Endodermal cell (in vitro differentiated cells): ENCODE results near the gene LPP. TPM values are rescaled to one million over a fixed set of nuclear protein-coding genes. Genes with fewer than 3 reads are reported as not detected.

Experiments used
- DNase-seq: peaks from one replicate; pipeline ENCODE4 v3.0.0-alpha.2; 2017
- H3K27ac ChIP-seq: 2 replicates; pipeline ENCODE4 v1.5.1; 2013; ENCODE audit warnings: mild to moderate bottlenecking, low read depth, low read length, moderate library complexity
- H3K27me3 ChIP-seq: 2 replicates; pipeline ENCODE4 v1.6.1; 2013; ENCODE audit warnings: mild to moderate bottlenecking, low read length, moderate library complexity; ENCODE audit not compliant: insufficient read depth, control insufficient read depth, poor library complexity, severe bottlenecking
- H3K36me3 ChIP-seq: 2 replicates; pipeline ENCODE4 v1.7.0; 2013; ENCODE audit warnings: mild to moderate bottlenecking, low read length, moderate library complexity; ENCODE audit not compliant: control insufficient read depth, insufficient read depth
- H3K4me1 ChIP-seq: one replicate; pipeline ENCODE4 v1.7.0; 2013; ENCODE audit warnings: low read length; ENCODE audit not compliant: control insufficient read depth, insufficient read depth
- H3K4me3 ChIP-seq: 2 replicates; pipeline ENCODE4 v1.5.1; 2013; ENCODE audit warnings: mild to moderate bottlenecking, low read length, moderate library complexity
- H3K9ac ChIP-seq: 2 replicates; pipeline ENCODE4 v1.6.1; 2013; ENCODE audit warnings: mild to moderate bottlenecking, low read length, moderate library complexity; ENCODE audit not compliant: poor library complexity, severe bottlenecking; ENCODE audit errors: extremely low read depth
- H3K9me3 ChIP-seq: 2 replicates; pipeline ENCODE4 v1.6.1; 2013; ENCODE audit warnings: mild to moderate bottlenecking, low read length, moderate library complexity; ENCODE audit not compliant: control insufficient read depth
- H3K27ac Mint-ChIP-seq: 2 replicates; pipeline ENCODE4 v1.8.0; 2020; ENCODE audit warnings: mixed read lengths
- H3K27me3 Mint-ChIP-seq: 2 replicates; pipeline ENCODE4 v1.8.0; 2021; ENCODE audit warnings: mild to moderate bottlenecking, mixed read lengths; ENCODE audit not compliant: insufficient read depth
- H3K36me3 Mint-ChIP-seq: 2 replicates; pipeline ENCODE4 v1.8.0; 2020; ENCODE audit warnings: low read depth, mixed read lengths
- H3K4me1 Mint-ChIP-seq: 2 replicates; pipeline ENCODE4 v1.8.0; 2020; ENCODE audit warnings: mixed read lengths
- H3K4me3 Mint-ChIP-seq: 2 replicates; pipeline ENCODE4 v1.8.0; 2020; ENCODE audit warnings: mild to moderate bottlenecking, moderate library complexity, mixed read lengths
- H3K9me3 Mint-ChIP-seq: 2 replicates; pipeline ENCODE4 v1.8.0; 2020; ENCODE audit warnings: mild to moderate bottlenecking, mixed read lengths
- WGBS, 2 experiments: methylation state at CpG; one replicate each; pipeline versions ENCODE4 v1.1.5 to v1.1.7; 2013; ENCODE audit warnings: missing lambda C conversion rate in 2 of 2, mixed read lengths in 1 of 2; ENCODE audit not compliant: insufficient coverage in 1 of 2, insufficient read length in 1 of 2; 5-methylcytosine and 5-hydroxymethylcytosine counted together
- total RNA-seq, 2 donors: library from RNA; stranded (reverse); fragmentation: NEBNext Ultra II Directional in 1 of 2; extraction: Animal tissue kit (Norgen Biotek cat#: 25700) in 1 of 2; gene quantifications; 2 replicates in 1 of 2; 3 replicates in 1 of 2; pipeline ENCODE4 v1.2.1, GENCODE V29; 2021
- TF ChIP-seq, protein P1 (sequence below): fragments of 200-600 bp; sonication (generic); conservative IDR thresholded peaks from 2 replicates; pipeline ENCODE4 v1.5.0; 2021; ENCODE audit warnings: antibody characterized with exemption, mild to moderate bottlenecking

Gene LPP
- total RNA-seq, 2 donors from 2014 or later: 78.0 to 105 TPM

DNA sequence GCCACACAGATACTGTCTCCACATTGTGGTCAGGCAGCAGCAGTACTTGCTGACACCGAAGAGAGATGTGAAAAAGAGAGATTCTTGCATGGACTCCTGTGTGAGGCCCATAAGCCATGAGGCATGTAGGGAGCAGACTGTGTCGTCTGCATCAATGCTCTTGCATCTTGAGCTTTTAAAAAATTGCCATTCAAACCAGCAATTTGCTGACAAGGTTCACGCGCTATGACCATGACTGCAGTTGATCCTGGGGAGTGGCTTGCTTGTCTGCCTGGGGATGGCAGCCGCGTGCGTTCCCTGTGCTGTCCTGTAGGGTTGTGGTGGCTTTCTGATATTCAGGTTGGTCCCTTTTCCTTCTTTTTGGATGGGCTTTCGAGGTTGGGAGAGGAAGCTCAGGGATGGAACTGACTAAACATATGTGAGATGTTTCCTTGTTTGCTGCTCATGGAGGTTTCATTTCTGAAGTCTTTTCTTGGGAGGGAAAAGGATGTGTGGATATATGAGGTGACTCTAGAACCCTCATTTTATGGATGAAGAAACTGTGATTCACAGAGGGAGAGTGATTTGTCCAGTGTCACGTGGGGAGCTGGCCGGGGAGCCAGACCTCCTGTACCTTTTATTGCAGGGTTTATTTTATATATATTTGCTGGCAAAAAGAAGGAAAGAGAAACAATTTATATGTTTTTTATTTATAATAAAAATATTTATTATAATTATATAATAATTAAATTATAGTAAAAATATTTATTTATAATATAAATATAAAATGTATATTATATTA is 48.6 kb downstream of the LPP start:
- H3K36me3 ChIP-seq: peaks cover 11% of the 10 kb centered on the region
- Mint-ChIP-seq H3K36me3 (no peaks in the 10 kb centered on the region), H3K9me3 (no peaks in the 10 kb centered on the region), H3K27me3 (no peaks in the 10 kb centered on the region), H3K4me1 (peaks cover 5% of the 10 kb centered on the region), H3K27ac (no peak overlapping the region), H3K4me3 (no peak overlapping the region)
- 88 to 100% methylated on average over 2 to 8 of the region's 10 CpGs for WGBS, 2 experiments
- no peak overlapping the region for H3K9ac ChIP-seq
- H3K4me1 ChIP-seq: no peaks in the 10 kb centered on the region
- no peaks in the 10 kb centered on the region for H3K27me3 ChIP-seq
- no peaks in the 10 kb centered on the region for H3K9me3 ChIP-seq
- DNase-seq: peak; percentile 87
- H3K4me3 ChIP-seq: no peak overlapping the region
- TF ChIP-seq, protein P1, sequence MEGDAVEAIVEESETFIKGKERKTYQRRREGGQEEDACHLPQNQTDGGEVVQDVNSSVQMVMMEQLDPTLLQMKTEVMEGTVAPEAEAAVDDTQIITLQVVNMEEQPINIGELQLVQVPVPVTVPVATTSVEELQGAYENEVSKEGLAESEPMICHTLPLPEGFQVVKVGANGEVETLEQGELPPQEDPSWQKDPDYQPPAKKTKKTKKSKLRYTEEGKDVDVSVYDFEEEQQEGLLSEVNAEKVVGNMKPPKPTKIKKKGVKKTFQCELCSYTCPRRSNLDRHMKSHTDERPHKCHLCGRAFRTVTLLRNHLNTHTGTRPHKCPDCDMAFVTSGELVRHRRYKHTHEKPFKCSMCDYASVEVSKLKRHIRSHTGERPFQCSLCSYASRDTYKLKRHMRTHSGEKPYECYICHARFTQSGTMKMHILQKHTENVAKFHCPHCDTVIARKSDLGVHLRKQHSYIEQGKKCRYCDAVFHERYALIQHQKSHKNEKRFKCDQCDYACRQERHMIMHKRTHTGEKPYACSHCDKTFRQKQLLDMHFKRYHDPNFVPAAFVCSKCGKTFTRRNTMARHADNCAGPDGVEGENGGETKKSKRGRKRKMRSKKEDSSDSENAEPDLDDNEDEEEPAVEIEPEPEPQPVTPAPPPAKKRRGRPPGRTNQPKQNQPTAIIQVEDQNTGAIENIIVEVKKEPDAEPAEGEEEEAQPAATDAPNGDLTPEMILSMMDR: peak; percentile 72
- no peak overlapping the region for H3K27ac ChIP-seq

DNA sequence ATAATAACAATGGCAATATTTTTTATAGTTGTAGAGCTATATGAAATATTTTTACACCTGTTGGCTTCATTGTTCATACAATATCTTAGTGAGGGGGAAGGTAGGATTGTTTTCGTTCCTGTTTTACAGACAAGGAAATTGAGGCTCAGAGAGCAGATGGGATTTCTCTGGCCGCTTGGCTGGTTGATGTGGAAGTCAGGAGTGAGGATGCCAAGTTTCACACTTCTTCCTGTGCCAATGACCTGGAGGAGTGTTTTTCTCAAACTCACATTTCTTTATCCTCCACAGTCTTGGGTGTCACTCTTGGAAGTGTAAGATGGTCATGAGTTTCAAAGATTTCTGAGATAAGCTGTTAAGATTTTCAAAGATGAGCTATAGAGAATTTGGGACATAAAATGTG is 50.6 kb downstream of the LPP start:
- no peaks in the 10 kb centered on the region for H3K9me3 Mint-ChIP-seq
- Histone ChIP-seq H3K27ac (no peak overlapping the region), H3K4me1 (no peaks in the 10 kb centered on the region), H3K9me3 (no peaks in the 10 kb centered on the region), H3K36me3 (peaks cover 12% of the 10 kb centered on the region), H3K9ac (no peak overlapping the region), H3K4me3 (no peak overlapping the region), H3K27me3 (no peaks in the 10 kb centered on the region)
- H3K27ac Mint-ChIP-seq: no peak overlapping the region
- H3K4me3 Mint-ChIP-seq: no peak overlapping the region
- TF ChIP-seq, protein P1: no peak
- no peaks in the 10 kb centered on the region for H3K36me3 Mint-ChIP-seq
- no peaks in the 10 kb centered on the region for H3K27me3 Mint-ChIP-seq
- no peak for DNase-seq
- H3K4me1 Mint-ChIP-seq: peaks cover 10% of the 10 kb centered on the region
- 92 to 100% methylated on average over 1 to 2 of the region's 2 CpGs for WGBS, 2 experiments

DNA sequence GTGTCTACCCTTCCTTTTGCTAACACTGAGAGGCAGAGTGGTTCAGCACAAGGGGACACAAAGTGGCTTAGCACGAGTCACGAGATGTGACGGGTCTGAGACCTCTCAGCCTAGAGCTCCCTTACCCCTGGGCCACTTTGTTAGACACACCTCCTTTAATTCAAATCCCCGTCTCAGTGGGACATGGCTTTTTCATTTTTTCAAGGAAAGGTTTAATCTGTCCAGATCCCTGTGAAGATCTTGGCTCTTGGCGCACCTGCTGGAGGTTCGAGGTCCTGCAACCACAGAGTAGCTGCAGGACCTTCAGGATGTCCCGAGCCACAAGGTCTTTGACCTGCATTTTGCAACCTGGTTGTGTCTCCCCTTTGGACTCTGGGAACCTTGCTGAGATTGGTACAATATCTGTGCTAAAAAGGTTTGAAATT is 52.0 kb downstream of the LPP start:
- no peak overlapping the region for H3K4me3 ChIP-seq
- 86 to 92% methylated on average over 6 to 7 of the region's 7 CpGs for WGBS, 2 experiments
- no peak overlapping the region for H3K27ac ChIP-seq
- H3K36me3 ChIP-seq: peaks cover 26% of the 10 kb centered on the region
- Mint-ChIP-seq H3K36me3 (no peaks in the 10 kb centered on the region), H3K27ac (no peak overlapping the region), H3K4me1 (peaks cover 11% of the 10 kb centered on the region), H3K27me3 (no peaks in the 10 kb centered on the region), H3K9me3 (no peaks in the 10 kb centered on the region), H3K4me3 (no peak overlapping the region)
- TF ChIP-seq, protein P1: peak; percentile 75
- H3K9ac ChIP-seq: no peak overlapping the region
- no peaks in the 10 kb centered on the region for H3K4me1 ChIP-seq
- H3K27me3 ChIP-seq: no peaks in the 10 kb centered on the region
- H3K9me3 ChIP-seq: no peaks in the 10 kb centered on the region
- DNase-seq: peak; percentile 84
